Left ventricle myocardium superior (tissue), 1 donor: ENCODE data around the gene EEFSEC. TPM values are rescaled to one million over a fixed set of nuclear protein-coding genes. Genes with fewer than 3 reads are reported as not detected.
A peak's percentile ranks its signal among the peaks of the same experiment; 100 is the strongest.

ENCODE experiments used
- ATAC-seq: fragments of 200-7000 bp; cut with Tn5 transposase; one replicate; pipeline ENCODE4 v1.9.1; 2020; ENCODE audit warnings: mild to moderate bottlenecking, moderate library complexity
- DNase-seq: peaks from one replicate; pipeline ENCODE4 v3.0.0-alpha.2; 2020
- intact Hi-C: fragments of 100-400 bp; cut with micrococcal nuclease; formaldehyde crosslinking; loops from one replicate; pipeline ENCODE4 v1.11.0; 2022
- total RNA-seq: library from RNA; stranded (reverse); fragmentation: NEBNext Ultra II Directional; extraction: Animal tissue kit (Norgen Biotek cat#: 25700); gene quantifications from one replicate; pipeline ENCODE4 v1.2.1, GENCODE V29; 2021
- donor health status: DM: no; HTN: yes; CAD: no; lungs with severe emphysema.

EEFSEC gene
- total RNA-seq, 1 donor from 2014 or later: 17.1 TPM

- DNase-seq (no peak), ATAC-seq (no peak)
- intact Hi-C loops: no loop called here
Measured at GRCh38 chr3:128201158-128201755, 48.0 kb downstream of the EEFSEC start.

GRCh38 chr3:128203169-128203568 is 49.9 kb downstream of the EEFSEC start:
- ATAC-seq: no peak
- DNase-seq: no peak
- intact Hi-C loops: no loop called here

GRCh38 chr3:128205558-128206145 is 52.4 kb downstream of the EEFSEC start:
- no peak for DNase-seq
- no peak for ATAC-seq
- intact Hi-C loops: no loop called here

- ATAC-seq (peak; percentile 65), DNase-seq (no peak)
- intact Hi-C loops: no loop called here
Measured at GRCh38 chr3:128207951-128208350, 54.7 kb downstream of the EEFSEC start.

- DNase-seq (no peak), ATAC-seq (no peak)
- intact Hi-C loops: no loop called here
Measured at GRCh38 chr3:128210711-128211110, 57.4 kb downstream of the EEFSEC start.

GRCh38 chr3:128214056-128214455 is 60.8 kb downstream of the EEFSEC start:
- no peak for ATAC-seq
- DNase-seq: no peak
- intact Hi-C loops: no loop called here

GRCh38 chr3:128215290-128215689 is 62.0 kb downstream of the EEFSEC start:
- DNase-seq: no peak
- intact Hi-C loops: no loop called here
- no peak for ATAC-seq

- intact Hi-C loops: no loop called here
Measured at GRCh38 chr3:128215800-128216495, 62.7 kb downstream of the EEFSEC start.

GRCh38 chr3:128217702-128218547 is 64.6 kb downstream of the EEFSEC start:
- ATAC-seq (peak; percentile 31), DNase-seq (no peak)
- intact Hi-C loops: no loop called here

More at GRCh38 chr3:128215800-128216495, 62.7 kb downstream of the EEFSEC start:
- no peak for ATAC-seq
- no peak for DNase-seq

GRCh38 chr3:128218548-128219257 is 65.4 kb downstream of the EEFSEC start:
- no peak for DNase-seq
- no peak for ATAC-seq
- intact Hi-C loops: no loop called here

GRCh38 chr3:128221328-128221727 is 68.0 kb downstream of the EEFSEC start:
- ATAC-seq: no peak
- no peak for DNase-seq
- intact Hi-C loops: no loop called here

- DNase-seq (no peak), ATAC-seq (no peak)
- intact Hi-C loops: no loop called here
Measured at GRCh38 chr3:128222796-128223385, 69.6 kb downstream of the EEFSEC start.

GRCh38 chr3:128226186-128226725 is 73.0 kb downstream of the EEFSEC start:
- ATAC-seq (no peak), DNase-seq (no peak)
- intact Hi-C loops: no loop called here

- ATAC-seq (peak; percentile 79), DNase-seq (peak; percentile 67)
- intact Hi-C loops: no loop called here
Measured at GRCh38 chr3:128226795-128227395, 73.6 kb downstream of the EEFSEC start.

- ATAC-seq: no peak
- intact Hi-C loops: no loop called here
- no peak for DNase-seq
Measured at GRCh38 chr3:128227507-128227906, 74.2 kb downstream of the EEFSEC start.

- intact Hi-C loops: no loop called here
- DNase-seq: no peak
- ATAC-seq: no peak
Measured at GRCh38 chr3:128228366-128228910, 75.2 kb downstream of the EEFSEC start.

- ATAC-seq (peak; percentile 46), DNase-seq (no peak)
- intact Hi-C loops: no loop called here
Measured at GRCh38 chr3:128229106-128229857, 76.0 kb downstream of the EEFSEC start.
